ENCODE results near the gene ZNF219.

ZNF219 gene

DNA sequence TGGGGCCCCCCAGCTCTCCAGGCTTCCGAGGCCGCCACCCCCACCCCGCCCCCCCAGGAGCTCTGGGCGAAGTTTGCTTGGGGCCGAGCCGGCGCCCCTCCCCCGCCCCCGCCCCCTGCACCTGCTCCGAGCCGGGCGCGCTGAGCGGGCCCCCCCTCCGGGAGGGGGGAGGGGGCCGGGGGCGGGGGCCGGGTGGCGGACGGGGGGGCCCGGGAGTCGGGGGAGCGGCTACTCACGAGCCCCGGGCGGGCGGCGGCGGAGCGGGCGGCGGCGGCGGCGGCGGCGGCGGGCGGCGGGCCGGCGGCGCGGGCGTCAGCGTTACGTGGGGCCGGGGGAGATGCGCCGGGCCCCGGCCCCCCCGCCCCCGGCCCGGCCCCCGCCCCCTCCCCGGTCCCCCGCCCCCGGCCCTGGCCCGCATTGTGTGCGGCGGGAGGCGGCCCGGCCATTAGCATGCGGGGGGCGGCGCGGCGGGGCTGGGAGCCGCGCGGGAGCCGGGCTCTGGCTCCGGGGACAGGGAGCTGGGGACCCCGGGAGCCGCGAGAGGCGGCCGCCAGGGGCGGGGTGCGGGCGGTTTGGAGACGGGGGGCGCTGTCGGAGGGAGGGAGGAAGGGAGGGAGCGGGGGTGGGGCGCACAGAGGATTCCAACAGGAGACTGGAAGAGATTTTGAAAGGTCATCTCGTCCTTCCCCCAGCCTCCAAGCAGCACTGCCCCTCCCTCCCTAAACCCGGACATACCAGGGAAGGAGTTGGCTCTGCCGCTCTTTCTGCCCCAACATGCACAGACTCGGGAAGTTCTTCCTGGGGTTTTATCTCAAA, at the start of gene ZNF219:
Gene ZNF219 (minus strand): TSS at position 580 of the 816 bp plus-strand sequence. CDS start 5,064 bp downstream, outside the sequence.
- DNase-seq: peak; percentile 43

DNA sequence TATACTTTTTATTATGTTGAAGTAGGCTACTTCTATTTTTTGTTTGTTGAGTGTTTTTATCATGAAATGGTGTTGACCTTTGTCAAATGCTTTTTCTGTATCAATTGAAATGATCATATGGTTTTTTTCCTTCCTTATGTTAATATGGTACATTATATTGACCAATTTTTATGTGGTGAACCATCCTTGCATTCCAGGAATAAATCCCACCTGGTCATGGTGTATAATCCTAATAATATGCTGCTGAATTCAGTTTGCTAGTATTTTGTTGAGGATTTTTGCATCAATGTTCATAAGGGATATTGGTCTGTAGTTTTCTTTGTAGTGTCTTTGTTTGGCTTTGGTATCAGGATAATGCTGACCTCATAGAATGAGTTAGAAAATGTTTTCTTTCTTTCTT, 47.0 kb upstream of the ZNF219 start:
- no peak for DNase-seq

DNA sequence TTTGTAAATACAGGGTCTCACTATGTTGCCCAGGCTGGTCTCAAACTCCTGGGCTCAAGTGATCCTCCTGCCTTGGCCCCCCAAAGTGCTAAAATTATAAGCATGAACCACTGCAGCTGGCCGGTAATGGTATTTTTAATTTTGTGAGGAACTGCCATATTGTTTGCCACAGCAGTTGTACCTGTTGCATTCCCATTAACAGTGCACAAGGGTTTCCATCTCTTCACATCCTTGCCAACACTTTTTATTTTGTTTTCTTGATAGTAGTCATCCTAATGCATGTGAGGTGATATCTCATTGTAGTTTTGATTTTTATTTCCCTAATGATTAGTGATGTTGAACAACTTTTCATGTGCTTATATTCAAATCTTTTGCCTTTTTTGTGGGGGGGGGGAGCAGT, 43.9 kb upstream of the ZNF219 start:
- no peak for DNase-seq

DNA sequence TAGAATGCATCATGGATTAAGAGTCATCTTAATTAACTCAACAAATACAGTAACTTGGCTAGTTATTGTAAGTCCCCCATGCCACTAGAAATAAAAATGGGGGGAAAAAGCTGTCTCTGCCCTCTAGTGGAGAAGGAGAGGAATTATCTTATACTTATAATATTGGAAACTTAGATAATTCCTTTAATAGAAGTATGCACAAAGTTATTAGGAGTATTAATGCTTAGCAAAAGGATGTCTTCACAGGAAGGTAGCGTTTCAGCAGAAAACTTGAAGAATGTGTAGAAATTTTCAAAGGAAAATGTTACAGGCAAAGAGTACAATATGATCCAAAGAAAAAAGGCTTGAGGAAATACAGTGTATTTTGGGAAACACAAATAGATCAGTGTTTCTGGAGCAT, 37.6 kb upstream of the ZNF219 start:
- DNase-seq: no peak

DNA sequence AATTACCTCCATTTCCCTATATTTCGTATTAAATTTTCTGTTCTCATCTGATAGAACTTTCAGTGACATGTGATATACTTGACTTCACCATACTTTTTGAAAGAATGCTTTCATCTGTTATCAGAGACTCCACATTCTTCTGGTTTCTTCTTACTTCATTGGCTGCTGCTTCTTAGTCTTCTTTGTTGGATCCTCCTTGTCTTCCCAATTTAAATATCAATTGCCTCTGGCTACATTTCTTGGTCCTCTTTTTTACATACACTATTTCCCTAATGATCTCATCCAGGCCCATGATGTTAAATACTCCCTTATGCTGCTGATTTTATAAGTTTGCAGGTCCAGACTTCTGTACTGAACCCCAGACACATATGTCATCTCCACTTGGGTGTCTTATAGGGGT, 35.4 kb upstream of the ZNF219 start:
- no peak for DNase-seq

DNA sequence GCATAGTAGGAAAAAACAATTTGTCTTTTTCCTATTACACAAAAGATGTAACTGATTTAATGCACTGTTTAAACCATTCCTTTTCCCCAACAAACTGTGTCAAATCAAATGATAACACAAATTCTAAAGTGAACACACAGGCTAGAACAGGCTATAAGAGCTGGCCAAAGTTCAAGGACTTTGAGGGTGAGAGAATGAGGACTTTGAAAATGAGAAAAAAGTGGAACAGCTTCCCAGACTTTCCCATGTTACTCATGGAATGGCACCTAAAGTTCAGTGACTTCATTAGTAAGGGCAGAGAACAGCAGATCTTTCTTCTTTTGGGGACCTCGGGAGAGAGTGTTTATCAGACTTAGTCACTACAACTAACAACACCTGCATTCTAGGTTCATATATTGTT, 25.0 kb upstream of the ZNF219 start:
- DNase-seq: no peak

DNA sequence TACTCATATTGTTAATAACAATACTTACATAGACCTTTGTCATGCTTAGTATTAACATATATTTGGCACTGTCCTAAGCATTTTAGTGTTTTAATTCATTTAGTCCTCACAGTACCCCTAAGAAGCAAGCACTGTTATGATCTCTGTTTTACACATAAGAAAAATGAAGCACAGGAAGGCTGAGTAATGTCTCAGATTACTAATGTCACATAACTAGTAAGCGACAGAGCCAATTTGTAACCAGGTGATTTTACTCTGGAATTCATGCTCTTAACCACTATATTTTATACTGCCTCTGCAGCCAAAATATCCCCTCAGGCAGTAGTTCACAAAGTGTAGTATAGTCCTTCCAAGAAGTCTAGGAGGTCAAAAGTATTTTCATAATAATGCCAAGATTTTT, 22.7 kb upstream of the ZNF219 start:
- no peak for DNase-seq

DNA sequence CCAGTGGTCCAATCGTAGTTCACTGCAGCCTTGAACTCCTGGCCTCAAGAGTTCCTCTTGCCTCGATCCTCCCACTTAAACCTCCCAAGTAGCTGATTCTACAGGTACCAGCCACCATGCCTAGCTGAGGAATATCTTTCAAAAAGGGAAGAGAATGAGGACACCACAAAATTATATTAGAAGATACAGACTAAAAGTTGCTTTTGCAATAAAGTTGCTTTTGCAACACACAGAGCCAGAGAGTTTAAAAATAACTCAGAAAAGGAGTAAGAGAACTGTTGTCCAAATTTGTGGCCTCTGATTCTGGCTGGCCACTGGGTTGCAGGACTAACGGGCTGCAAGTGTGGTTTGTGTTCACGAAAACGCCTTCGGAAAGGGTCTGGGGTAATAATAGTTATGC, 22.2 kb upstream of the ZNF219 start:
- DNase-seq: no peak

DNA sequence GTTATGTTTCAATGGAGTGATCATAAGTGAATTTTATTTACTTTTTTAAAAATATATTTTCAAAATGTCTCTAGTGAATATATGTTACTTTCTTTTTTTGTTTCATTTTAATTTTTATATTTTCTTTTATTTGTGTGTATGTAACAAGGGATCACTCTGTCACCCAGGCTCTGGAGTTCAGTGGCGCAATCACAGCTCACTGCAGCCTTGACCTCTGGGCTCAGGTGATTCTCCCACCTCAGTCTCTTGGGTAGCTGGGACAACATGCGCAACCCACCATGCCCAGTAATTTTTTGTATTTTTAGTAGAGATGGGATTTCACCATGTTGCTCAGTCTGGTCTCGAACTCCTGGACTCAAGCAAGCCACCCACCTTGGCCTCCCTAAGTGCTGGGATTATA, 20.5 kb upstream of the ZNF219 start:
- no peak for DNase-seq

DNA sequence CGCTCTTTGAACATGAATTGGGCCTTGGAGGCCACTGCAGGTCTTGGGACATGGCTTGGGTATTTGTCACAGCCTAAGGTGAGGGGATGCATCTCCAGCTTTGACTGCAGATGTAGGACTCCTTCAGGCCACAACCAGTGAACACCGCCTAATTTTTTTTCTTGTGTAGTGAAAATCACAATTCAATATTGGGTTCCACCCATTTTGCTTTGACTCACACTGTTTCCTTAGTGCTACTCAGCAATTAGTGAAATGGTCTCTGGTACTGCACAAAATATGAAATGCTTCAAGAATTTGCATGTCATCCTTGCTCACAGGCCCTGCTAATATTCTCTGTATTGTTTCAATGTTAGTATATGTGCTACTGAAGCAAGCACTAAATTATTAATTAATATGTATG, 14.9 kb upstream of the ZNF219 start:
- no peak for DNase-seq

DNA sequence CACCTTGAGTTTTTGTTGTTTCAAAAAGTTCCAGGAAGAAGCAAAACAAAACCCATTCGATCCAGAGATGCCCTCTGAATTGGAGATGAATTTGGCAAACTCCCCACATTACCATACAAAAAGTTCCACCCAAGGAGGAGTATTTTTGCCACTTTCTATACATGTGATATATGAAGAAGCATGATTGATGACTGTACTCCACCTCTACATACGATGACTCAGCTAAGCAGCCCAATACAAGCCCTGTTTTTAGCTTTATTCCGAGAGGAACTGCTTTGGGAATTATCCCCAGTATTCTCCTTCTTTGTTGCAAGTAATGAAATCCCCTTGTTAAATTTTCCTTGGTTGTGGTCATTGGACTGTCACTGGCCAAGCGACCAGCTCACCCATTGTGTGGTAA, 13.8 kb upstream of the ZNF219 start:
- DNase-seq: no peak

DNA sequence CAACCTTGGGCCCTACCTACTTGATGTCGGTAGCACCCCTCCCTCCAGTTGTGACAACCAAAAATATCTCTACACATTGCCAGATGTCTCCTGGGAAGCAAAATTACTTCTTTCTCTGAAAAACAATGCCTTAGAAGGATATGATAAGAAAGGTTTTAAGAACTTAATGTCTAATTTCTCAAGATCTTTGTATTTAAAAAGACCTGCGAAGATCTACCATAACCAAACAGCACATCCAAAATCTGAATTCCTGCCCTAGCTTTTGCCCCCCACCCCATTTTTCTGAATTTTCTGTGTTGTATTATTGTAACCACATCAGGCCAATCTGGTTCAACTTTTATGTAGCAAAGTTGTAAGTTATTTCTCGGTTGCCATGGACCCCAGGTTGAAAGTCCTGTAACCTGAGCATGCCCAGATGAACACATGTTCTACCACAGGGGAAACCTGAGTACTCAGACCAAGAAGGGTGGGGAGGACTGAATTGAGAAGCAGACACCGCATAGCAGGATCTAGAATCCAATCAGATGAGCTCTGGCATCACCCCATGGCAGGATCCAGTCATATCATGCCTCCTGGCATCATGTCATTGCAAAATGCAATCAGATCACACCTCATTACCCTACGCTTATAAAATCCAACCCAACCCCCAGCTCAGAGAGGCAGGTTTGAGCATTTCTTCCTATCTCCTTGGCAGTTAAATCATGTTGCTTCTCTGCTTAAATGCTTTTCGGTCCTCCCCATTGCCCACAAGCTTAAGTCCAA, 11.1 kb upstream of the ZNF219 start:
- no peak for DNase-seq

DNA sequence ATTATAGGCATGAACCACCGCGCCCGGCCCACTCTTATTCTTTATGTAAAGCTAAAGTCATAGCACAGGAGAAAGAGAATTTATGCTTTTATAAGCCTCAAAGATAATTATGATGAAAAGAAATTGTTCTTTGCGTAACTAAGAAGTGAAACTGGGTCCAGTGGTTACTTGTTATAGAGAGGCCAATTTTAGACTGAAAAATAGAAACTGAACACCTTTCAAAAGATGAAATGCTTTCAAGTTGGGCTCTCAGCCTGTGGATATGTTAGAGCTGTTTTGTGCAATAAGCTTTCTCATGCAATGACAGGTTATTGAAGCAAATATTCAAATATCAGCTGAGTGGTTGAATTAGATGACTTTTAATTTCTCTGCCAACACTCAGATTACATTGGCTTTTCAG, 10.3 kb upstream of the ZNF219 start:
- no peak for DNase-seq

DNA sequence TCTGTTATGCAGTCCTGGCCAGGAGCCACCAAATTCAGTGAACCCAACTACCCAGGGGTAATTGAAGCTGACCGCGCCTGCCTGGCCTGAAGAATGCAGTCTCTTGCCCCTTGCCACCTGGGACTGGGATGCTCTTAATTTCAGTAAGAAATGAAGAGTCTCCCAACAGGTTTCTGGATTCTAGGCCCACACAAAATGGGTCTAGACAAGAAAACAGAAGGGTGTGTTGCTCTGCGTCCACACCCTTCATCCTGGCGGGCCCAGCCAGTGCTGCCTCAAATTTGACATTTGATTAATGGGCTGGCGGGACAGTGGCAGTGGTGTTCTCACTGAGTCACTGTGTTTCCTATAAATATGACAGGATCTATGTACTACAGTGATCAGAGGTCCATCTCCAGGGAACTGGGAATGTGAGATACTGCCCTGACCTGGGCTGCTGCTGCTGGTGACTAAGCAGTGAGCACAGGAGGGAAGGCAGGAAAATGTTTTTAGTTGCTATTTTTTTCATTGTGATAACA, 8.9 kb upstream of the ZNF219 start:
- no peak for DNase-seq

DNA sequence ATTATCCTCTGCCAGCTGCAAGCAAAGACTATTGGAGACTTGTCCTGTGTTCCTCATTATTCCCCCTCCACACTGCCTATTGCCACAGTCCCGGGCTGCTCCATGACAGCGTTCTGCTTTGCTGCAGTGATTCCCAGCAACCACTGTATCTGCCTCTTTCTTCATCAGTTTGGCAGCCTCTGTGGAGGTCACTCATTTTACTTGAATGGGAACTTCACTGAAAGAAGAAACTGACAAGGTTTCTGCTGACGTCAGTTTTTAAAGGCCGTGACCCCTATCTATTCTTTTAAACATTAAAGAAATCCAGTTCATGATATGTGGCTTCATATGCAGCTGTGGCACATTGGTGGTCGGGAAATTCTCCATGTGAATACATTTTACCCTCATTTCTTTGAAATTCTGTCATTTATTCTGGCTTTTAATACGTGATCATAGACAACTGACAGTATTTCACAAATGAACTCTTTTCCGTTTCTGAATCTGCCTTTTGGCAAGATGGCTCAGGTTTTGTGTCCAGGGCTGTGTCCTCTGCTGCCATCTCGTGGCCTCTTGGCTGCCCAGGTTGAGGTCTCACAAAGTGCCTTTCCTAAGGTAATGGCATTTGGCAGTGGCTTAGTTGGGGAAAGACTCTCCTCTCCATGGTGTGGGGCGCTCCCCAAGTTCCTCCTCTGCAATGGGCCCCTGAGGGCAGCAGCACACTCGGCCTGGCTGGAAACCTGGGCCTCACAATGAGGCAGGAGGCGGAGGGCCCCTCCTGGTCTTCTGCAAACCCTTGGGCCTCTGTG, 8.2 kb upstream of the ZNF219 start:
- DNase-seq: peak; percentile 18

DNA sequence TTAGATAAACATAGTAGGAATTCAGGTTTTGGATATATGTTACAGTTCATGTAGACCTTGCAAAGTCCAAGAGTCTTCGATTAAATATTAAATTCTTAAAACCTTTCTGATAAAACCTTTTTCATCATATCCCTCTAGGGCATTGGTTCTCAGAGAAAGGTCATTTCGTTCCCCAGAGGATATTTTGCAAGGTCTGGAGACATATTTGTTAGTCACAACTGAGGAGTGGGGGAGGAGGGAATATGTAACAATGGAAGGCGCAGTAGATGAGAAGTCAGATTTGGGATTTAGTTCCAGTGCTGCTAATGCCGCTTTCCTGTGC, 7.7 kb upstream of the ZNF219 start:
- DNase-seq: no peak

DNA sequence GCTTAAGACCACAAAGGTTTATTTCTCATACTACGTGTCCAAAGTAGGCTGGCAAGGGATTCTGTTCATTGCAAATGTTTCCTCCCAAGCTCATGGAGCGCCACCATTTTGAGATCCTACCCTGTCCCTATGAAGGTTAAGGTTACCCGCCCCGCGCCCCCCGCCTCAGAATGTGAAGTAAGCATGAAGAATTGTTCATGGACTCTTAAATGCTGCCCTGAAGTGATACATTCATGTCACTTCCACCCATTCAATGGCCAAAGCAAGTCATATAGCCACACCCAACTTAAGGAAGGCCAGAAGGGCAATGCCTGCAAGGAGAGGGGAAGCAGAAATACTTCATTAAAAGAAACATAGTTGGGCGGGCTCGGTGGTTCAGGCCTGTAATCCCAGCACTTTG, 6.6 kb upstream of the ZNF219 start:
- DNase-seq: no peak

DNA sequence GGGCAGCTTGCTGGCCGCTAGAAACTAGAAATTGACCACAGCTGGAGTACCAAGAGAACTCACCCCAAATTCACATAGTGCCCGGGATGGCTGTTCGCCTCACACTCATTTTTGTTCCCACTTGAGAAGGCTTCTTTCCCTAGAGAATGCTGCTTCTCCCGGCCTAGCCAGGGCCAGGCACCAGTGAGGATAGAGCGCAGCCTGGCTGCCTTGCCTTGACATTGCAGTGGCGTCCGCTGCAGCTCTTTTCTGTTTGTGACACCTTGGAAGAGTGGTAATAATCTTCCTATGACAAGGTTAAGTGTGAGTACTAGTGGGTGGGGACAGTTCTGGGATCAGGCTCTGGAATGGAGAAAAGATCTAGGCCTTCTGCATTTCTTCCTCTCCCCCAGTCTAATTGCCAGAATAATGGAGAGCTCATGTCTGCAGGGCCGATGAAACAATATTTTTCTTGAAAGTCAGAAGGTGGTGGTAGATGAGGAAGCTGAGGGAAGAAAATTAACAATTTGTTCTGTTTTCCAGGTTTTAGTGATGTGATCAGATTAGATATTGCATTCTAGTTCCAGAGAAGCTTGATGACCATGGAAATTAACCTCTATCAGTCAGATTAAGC, 6.1 kb upstream of the ZNF219 start:
- DNase-seq: peak; percentile 76

DNA sequence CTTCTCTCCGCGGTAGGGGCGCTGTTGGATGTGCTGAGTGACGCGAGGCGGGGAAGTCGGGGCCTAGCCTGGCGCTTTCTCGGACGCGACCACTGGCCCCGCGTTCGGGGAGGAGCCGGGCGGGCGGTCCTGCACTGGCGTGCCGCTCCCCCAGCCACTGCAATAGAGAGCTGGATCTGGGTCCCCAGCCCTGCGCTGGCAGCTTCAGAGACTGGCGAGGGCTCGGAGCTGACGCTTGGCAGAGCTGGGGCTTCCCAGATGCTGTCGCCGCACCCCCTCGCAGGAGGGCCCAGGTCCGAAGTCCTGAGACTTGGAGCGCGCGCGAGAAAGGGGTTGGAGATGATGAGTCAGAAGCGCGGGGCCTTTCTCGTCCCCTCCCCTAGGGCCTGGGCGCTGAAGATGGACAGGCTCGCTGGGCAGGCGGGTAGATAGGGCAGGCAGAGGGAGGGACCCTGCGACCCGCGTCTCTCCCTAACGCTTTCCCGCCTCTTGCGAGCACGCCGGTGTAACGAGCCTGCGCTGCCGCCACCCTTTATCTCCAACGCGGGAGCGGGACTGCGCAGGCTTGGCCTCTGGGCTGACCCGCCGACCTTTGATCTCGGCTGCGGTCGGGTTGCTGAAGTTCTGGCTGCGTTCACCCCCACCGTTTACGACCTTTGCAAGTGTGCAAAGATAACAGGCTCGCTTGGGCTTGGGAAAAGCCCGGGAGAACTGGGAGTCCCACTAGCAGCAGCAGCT, 5.4 kb upstream of the ZNF219 start:
- peak; percentile 95 for DNase-seq

DNA sequence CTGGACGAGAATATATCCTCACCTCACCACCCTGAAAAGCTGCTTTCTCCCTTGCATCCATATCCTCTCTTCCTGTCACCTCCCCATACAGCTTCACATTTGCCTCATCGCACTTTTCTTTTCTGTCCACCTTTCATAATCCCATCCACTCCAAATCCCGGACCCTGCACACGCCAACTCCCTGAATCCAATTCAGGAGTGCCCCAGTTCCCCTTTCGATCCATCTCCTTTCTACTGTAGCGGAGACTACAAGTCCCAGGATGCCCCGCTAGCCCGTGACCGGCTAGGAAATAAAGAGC, 4.9 kb upstream of the ZNF219 start:
- no peak for DNase-seq

DNA sequence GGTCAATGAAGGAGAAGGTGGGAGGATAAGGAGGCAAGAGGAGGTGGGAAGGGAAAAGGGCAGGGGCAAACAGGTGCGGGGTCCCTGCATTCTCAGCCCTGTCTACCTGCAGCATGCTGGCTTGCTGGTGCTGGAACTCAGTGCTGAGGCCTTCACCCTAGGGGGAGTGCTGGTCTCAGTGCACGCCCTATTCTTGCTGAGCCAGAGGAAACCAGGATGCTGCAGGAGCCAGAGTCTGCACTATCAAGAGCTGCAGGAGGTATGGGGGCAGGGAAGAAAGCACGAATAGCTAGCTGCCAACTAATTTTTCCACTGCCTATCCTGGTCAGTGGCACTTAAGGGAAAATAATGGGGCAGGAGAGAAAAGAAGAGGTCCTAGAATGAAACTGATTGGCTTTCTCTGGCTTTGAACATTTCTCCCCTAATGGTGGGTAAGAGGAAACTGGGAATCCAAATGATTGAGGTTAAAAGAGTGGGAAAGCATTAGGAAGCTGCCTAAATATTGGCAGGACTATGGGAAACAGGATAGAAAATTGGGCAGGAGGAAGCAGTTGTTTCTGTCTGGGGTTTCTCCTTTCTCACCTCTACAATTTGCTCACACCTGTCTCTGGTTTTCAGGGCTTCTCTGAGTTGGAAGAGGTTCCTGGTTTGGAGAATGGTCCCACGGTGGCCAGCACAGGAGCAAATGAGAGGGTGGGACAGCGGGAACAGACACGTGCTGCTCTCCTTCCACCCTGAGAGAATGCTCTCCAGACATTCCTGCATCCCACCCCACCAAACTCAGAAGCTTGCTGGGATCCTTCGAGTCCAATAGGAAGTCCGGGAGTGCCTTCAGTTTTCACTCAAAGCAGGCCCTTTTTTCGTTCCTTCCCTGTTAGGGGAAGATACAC, 4.3 kb upstream of the ZNF219 start:
- DNase-seq: no peak

Data from NCI-H510A (cell line).